Activated gamma-delta T cell treated with Interleukin-2 at 50 U/mL for 16 hours (primary cell): ENCODE data around the gene BAIAP2.
"Not testable (repeated sequence)": the region's sequence is repeated elsewhere in the genome, so short reads cannot be mapped to it uniquely, and the experiment has no call there.

Experiments used
- DNase-seq: peaks from one replicate; pipeline ENCODE4 v3.0.0-alpha.2; 2020

BAIAP2 gene

GRCh38 chr17:81070541-81071246 is 35.7 kb downstream of the BAIAP2 start:
- no peak for DNase-seq

GRCh38 chr17:81071761-81072741 is 37.1 kb downstream of the BAIAP2 start:
- no peak for DNase-seq

GRCh38 chr17:81073967-81074839 is 39.3 kb downstream of the BAIAP2 start:
- no peak for DNase-seq

GRCh38 chr17:81074875-81075274 is 39.9 kb downstream of the BAIAP2 start:
- no peak for DNase-seq

GRCh38 chr17:81075307-81075706 is 40.4 kb downstream of the BAIAP2 start:
- DNase-seq, result no peak

GRCh38 chr17:81076141-81076679 is 41.3 kb downstream of the BAIAP2 start:
- DNase-seq, result no peak

- DNase-seq, result not testable (repeated sequence)
Observed at GRCh38 chr17:81078026-81078913, 43.3 kb downstream of the BAIAP2 start.

- no peak for DNase-seq
Observed at GRCh38 chr17:81080019-81080418, 45.1 kb downstream of the BAIAP2 start.

- DNase-seq, result no peak
Observed at GRCh38 chr17:81081222-81082176, 46.5 kb downstream of the BAIAP2 start.

- no peak for DNase-seq
Observed at GRCh38 chr17:81082177-81083073, 47.5 kb downstream of the BAIAP2 start.

- DNase-seq, result no peak
Observed at GRCh38 chr17:81083125-81083765, 48.3 kb downstream of the BAIAP2 start.

GRCh38 chr17:81084680-81085419 is 49.9 kb downstream of the BAIAP2 start:
- no peak for DNase-seq

GRCh38 chr17:81085420-81085911 is 50.5 kb downstream of the BAIAP2 start:
- DNase-seq, result no peak

GRCh38 chr17:81086789-81087551 is 52.0 kb downstream of the BAIAP2 start:
- DNase-seq, result no peak

- DNase-seq, result peak; percentile 21
Observed at GRCh38 chr17:81090361-81091136, 55.6 kb downstream of the BAIAP2 start.

- no peak for DNase-seq
Observed at GRCh38 chr17:81091154-81091553, 56.2 kb downstream of the BAIAP2 start.
